HG02884 (cell line): ENCODE data around the gene PTGFRN.
"Not testable (repeated sequence)": the region's sequence is repeated elsewhere in the genome, so short reads cannot be mapped to it uniquely, and the experiment has no call there.

Experiments
- ATAC-seq: cut with Tn5 transposase; IDR thresholded peaks from one replicate; pipeline ENCODE4 v1.9.1; 2021; ENCODE audit warnings: mild to moderate bottlenecking, moderate library complexity; ENCODE audit not compliant: unreplicated experiment

The PTGFRN gene

DNA sequence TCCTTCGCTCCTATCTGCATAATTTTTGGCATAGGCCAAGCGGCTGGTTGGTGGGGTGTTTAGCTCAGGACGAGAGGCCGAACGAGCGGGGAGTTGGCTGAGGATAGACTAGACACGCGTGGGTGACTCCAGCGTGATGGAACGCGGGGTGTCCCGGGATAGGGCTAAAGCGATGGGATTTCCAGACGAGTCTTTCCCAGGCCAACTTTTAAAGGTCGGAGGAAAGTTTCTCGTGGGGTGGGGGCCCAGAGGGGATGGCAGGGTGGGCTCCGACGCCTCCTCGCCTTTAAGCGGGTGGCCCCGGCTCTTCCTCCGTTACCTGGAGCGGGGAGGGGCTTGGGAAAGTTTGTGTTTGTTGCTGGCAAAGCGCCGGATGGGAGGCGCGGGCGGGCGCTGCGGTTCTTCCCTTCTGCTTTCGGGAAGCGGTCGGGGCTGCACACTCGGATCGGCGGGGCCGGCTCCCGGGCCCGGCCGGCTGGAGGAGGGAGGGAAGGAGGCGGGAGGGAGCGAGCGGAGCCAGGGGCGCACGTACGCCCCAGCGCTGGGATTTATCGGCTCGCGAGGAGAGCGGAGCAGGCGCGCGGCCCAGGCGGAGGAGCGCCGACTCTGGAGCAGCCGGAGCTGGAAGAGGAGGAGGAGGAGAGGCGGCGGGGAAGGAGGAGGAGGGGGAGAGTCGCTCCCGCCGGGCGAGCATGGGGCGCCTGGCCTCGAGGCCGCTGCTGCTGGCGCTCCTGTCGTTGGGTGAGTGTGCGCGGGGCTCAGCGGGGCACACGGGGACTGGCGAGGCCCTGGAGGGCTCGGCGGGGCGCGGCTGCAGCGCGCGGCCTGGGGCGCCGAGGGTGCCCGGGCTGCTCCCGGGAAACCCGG lies at the start of gene PTGFRN:
TSS of gene PTGFRN (plus strand) at position 405 of the 867 bp plus-strand sequence. CDS start at position 693, 288 bp downstream.
- ATAC-seq, result no peak

DNA sequence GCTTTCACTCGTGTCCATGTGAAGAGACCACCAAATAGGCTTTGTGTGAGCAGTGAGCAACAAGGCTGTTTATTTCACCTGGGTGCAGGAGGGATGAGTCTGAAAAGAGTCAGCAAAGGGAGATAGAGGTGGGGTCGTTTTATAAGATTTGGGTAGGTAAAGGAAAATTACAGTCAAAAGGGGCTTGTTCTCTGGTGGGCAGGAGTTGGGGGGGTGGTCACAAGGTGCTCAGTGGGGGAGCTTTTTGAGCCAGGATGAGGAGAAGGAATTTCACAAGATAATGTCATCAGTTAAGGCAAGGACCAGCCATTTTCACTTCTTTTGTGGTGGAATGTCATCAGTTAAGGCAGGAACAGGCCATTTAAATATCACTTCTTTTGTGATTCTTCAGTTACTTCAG lies 49.5 kb upstream of the PTGFRN start:
- ATAC-seq, result not testable (repeated sequence)

DNA sequence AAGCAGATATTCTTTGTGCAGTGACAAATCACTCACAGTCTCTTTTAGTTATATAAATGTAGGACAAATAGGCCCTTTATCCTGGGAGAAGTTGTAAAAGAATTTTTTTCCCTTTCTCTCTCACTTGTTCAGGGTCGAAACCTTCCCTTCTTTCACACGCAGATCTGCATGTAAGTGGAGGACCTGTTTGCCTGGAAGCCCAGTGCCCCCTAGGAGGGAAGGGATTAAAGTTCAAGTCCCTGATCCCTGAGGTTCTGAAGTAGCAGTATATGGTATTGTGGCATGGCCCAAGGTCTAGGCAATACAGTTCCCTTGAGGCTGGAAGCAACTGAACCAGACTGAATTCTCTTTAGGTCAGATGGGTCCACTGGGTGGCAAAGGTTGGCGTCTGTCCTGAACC lies 48.6 kb upstream of the PTGFRN start:
- ATAC-seq, result no peak

DNA sequence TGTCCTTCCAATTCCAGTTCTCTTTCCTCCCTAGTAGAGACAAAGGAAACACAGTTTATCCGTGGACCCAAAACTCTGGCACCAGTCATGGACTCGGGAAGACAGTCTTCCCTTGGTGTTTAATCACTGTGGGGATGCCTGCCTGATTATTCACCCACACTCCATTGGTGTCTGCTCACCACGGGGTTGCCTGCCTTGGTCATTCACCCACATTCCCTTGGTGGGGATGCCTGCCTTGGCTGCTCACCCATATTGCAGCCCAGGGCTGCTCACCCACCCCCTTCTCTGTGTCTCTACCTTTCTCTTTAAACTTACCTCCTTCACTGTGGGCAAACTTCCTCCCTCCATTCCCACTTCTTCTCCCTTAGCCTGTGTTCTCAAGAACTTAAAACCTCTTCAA lies 46.7 kb upstream of the PTGFRN start:
- ATAC-seq, result not testable (repeated sequence)

DNA sequence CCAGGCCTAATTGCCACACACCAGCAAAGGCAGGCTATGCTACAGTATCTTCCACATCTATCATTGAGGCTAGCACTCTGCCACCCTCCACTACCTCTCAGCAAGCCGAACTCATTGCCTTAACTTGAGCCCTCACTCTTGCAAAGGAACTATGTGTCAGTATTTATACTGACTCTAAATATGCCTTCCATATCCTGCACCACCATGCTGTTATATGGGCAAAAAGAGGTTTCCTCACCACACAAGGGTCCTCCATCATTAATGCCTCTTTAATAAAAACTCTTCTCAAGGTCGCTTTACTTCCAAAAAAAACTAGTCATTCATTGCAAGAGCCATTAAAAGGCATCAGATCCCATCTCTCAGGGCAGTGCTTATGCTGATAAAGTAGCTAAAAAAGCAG lies 43.2 kb upstream of the PTGFRN start:
- not testable (repeated sequence) for ATAC-seq

DNA sequence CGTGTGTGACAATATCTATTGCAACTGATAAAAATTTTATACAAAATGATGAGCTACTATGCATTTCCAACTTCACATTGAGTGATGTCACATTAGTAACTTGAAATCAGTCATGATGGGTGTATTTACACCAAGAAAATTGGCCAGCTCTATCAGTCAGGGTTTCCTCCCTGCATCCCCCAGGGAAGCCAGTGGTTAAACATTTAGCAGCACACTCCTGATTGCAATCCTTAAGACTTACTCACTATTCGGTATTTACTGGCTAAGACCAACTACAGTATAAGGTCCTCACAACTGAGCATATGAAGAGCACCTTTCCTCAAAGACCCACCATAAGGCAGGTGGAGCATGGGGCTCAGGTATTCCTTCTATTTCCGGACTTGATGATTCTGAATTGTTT lies 41.3 kb upstream of the PTGFRN start:
- no peak for ATAC-seq

DNA sequence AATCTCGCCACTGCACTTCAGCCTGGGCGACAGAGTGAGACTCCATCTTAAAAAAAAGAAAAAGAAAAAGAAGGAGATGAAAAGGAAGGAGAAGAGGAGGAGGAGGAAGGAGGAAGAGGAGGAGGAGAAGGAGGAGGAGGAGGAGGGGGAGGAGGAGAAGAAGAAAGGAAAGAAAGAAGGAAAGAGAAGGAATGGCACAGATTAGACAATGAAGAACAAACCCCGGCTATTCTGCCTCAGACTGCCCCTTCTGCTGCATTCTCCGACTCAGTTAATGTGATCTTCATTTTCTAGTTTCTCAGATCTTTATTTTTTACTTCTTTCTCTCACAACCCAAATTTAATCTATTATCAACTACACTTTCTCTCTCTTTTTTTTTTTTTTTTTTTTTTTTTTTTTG lies 40.1 kb upstream of the PTGFRN start:
- no peak for ATAC-seq

DNA sequence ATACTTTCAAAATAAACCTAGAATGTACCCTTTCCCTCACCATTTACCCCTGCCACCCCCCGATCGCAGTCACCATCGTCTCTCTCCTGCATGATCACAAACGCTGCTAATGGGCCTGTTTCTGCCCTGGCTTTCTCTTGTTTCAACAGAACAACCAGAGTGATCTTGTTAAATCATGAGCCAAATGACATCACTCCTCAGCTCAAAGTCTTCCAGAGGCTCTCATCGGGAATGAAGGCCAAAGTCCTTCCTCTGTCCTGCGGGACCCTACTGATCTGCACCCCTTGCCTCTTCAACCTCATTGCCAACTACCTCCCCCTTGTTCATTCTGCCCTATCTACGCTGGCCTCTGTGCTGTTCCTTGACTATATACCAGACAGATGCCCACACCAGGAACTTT lies 39.4 kb upstream of the PTGFRN start:
- no peak for ATAC-seq

DNA sequence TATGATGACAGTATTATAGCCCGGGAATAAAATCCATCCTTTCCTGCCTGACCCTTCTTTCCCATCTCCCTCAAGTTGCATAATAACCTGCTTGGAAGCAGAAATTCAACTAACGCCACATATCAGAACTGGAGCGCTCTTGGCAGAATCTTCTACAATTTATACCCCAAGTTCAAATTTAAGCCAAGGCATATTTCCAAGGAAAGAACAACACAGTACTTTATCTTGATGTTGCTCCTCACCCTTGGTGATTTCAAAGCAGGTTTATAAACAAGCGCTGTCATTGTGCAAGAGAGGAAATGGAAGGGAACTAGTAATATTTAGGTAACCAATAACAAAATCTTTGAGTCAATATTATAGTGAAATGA lies 38.0 kb upstream of the PTGFRN start:
- no peak for ATAC-seq

DNA sequence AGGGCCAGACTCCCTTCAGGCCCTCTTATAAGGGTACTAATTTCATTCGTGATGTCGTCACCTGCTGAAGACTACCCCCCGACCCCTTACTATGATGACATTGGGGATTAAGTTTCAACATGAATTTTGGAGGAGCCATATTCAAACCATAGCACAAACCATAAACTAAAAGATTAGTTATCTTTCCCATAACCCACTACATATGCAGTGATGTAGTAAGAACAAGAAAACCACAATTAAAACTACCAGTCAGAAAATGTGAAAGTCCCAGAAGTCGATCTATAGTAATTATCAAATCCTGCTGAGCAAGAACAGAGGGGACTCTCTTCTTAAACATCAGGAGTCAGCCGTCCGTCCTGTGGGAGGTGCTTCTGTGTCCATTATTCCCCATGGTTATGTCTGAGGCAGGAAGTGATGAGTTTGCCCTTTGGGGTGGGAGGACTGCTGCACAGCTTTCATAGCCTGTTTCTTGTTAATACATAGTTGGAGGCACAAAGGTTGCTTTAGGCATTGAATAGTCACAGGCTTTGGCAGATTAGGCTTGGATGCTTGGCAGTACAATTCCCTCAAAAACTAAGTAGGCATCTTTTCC lies 35.9 kb upstream of the PTGFRN start:
- no peak for ATAC-seq

DNA sequence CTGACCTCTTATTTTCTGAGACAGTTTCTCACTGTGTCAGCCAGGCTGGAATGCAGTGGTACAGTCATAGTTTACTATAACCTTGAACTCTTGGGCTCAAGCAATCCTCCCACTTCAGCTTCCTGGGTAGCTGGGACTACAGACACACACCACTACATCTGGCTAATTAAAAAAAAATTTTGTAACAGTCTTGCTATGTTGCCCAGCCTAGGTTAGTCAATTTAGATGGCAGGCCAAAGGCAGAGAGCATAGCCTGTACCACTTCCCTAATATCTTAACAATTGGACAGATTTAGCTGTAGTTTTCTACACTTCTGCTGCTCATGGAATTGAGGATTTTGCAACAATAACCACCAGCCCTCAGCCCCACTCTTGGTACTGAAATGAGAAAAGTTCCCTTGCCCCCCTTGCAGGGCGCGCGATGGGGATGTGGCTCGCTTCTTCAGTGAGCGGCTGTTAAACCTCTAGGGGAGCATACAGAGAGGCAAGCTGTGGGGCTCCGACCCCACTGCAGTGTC lies 34.9 kb upstream of the PTGFRN start:
- no peak for ATAC-seq

DNA sequence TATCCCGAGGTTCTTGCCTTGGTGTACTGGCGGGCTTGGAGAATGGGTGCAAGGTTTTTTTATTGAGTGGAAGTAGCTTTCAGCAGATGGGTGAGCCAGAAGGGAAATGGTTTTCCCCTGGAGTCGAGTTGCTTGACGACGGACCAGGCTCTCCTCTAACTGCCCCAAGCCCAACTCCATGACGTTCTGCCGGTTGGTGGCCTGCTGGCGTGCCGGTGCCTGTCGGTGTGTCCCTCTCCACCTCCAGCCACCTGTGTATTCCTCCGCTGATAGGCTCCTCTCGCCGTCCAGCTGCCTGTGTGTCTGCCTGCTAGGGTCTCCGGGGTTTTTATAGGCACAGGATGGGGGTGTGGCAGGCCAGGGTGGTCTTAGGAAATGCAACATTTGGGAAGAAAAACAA lies 34.3 kb upstream of the PTGFRN start:
- no peak for ATAC-seq

DNA sequence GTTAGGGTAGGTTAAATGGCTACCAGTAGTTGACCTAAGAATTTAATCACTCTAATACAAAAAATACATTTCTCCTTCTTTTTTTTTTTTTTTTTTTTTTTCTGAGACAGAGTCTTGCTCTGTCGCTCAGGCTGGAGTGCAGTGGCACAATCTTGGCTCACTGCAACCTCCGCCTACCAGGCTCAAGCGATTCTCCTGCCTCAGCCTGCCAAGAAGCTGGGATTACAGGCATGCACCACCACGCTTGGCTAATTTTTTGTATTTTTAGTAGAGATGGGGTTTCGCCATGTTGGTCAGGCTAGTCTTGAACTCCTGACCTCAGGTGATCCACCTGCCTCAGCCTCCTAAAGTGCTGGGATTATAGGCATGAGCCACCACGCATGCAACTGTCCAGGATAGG lies 33.8 kb upstream of the PTGFRN start:
- ATAC-seq, result not testable (repeated sequence)

DNA sequence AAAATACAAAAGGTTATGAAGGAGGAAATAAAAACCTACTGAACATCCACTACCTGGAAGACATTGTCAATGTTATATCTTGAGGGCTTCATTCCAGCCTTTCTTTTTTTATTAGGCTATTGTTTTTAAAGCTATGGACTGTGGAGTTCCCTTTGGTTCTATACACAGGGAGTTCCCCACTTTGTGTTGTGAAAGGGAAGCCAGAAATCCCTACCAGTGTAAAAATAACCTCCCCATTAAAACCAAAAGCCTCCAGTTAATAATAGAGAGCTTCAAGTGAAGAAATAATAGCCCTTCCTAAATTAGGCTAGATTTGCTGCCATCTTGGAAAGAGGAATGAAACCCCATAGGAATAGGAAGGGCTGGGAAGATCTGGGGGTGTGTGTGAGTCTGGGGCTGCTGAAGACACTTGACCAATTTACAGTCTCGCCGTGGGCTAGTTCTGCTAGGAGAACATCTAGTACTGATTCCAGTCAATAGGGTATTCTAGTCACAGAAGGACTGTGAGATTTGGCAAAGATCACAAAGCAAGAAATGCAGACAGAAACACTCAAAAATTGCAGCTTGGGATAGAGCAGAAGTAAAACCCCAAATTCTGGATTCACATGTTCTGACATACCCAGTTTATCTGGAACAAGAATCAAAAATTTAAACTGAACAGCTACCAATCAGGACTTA lies 32.4 kb upstream of the PTGFRN start:
- no peak for ATAC-seq

DNA sequence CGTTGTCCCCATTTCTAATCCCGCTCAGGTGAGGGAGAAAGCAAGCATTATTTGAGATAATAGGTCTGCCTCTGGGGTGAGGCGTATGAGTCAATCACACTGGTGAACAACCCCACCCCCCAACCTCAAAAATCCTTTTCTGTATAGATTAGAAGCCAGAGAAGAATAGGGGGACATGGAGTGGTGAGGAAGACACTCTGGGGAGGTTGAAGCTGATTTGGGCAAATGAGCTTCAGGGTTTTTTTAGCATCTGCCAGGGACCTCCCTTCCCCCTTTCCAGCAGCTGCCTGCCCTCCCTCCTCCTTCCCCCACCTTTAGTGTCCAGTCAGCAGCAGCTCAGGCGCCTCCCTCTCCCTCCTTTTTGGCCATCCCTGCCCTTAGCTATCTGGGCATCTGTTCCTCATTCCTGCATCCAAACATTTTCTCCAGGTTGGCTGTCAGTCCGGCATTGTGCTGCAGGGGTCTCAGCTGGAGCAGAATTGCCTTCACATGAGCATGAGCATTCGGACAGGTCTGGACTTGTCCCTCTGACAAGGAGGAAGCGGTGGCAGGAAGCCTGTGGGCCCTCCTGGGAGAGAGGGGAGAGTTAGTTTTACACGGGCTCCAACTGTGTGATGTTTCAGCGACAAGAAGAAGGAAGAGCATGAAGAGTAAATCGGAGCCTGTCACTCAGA lies 30.8 kb upstream of the PTGFRN start:
- ATAC-seq, result no peak

DNA sequence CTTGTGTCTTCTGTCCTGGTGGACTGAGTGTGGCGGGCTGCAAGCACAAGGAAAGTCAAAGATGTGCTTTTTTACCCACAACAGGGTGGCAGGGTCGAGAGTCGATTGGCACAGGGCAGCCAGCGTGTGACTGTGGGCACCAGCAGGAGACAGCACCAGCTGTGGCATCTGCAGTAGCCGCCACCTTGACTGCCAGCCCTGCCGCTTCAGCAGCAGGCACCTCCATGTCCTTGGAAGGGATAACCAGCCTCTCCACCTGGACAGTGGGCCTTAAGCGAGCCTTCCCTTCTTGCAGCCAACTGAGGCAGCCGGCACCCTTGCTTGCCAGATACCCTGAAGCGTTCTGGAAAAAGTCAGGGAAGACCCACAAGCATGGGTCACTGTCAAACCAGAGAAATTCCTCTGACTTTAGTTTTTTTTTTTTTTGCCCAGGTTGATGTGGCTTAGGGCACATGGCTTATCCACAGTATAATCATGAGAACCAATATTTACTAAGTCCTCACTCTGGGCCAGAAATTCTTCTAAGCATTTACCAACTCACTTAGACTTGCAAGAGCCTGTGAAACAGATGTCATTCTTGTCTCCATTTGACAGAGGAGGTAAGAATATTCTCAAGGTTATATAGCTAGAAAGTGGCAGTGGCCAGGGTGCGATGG lies 30.1 kb upstream of the PTGFRN start:
- no peak for ATAC-seq

DNA sequence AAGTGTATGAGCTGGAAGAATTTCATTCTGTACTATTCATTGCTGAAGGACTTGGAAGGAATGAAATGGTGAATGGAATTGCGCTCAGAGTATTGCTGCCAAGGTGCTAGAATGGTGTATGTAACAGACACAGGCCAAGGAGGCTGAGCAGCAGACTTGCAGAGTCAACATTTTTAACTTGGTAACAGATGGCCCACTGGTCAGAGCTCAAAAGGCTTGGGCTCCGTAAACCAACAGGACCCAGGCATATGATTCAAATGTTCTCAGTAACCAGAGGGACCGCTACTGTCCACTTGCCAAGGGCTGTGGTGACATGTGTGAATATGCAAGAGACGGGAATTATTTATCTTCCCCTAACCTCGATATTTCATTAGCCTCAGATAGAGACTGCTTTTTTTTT lies 28.8 kb upstream of the PTGFRN start:
- no peak for ATAC-seq

DNA sequence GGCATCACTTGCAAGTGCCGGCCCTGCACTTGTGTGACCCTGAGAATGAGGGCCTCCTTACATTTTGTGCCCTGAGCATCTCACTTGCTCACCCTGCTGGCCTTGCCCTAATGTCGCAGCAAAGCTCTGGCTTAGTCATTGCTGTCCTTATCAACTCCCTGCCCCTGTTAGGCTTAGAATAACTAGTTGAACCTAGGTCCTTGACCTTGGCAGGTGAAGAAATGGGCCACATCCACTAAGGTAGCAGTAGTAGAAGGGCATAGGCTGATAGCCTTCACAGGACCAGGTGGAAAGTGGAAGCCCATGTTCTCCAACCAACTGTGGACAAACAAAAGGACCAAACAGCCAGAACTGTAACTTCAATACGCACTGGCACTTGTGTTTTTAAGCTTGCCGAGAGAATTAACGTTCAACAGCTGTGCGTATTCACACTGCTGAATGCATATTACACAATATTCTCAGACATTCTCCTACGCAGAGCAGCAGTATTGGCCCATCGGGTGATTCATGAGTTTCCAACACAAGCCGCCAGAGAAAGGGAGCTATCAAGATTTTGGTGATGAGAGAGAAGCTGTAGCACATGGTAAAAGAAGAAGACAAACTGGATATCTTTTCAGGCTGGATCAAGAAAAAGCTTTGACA lies 27.7 kb upstream of the PTGFRN start:
- ATAC-seq, result no peak

DNA sequence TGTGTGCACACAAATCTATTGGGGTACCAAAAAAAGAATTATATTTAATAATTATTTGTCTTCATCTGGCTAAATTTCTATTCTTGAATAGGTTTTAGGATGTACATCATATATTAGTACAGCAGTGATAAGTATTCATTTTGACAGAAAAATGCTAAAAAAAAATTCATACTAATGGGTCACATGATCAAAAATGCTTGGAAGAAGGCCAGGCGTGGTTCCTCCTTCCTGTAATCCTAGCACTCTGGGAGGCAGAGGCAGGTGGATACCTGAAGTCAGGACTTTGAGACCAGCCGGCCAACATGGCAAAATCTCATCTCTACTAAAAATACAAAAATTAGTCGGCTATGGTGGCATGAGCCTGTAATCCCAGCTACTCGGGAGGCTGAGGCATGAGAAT lies 26.9 kb upstream of the PTGFRN start:
- ATAC-seq, result no peak

DNA sequence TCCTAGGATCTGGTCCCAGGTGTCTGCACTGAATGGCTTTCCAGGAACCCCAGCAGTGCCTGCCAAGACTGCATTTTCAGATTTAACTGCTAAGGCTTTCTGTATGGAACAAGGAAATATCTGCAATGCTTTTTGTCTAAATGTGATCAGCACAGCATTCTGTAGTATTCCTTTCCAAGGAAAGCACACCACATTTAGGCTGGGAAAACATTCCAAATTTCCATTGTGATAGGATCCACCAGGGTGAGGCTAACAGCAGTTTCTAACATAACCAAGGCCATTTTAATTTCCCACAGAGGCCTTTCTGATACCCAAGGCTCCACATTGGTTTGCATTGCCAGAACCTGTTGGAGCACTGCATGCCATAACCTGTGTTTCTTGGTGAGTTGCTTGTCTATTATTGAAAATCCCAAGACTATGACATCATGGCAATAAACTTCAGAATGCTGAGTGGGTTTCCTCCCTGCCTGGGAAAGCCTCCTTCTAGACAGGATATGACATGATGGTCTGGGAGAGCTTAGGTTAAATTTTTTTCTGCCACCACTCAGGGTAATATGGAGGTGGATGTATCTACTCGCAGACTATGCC lies 23.3 kb upstream of the PTGFRN start:
- no peak for ATAC-seq
